ENCODE measurements around the gene NLRP1. TPM values are rescaled to one million over a fixed set of nuclear protein-coding genes. Genes with fewer than 3 reads are reported as not detected.

NLRP1 gene
- total and polyA plus RNA-seq, 10 of the 15 experiments (the other 5 are each of a cell fraction or from before 2014, with no cell fraction given): 2.8 to 21.8 (median 11.9) TPM

DNA sequence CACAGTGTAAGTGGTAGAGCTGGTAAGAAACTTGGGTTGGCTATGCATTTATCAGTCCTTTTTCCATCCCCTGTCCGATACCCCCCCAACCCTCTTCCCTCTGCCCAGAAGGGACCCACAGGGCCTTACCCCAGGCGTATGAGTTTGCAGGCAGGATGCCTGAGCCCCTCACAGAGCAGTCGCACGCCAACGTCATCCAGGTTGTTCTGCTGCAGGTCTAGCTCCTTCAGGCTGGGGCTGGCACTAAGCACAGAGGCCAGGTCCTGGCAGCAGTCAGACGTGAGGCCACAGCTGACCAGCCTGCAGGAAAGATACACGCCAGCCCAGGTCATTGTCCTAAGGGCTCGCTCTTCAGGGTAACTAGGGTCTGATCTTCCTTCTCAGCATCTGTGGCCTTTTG is 45.0 kb downstream of the NLRP1 start (continued):
- TF ChIP-seq, protein P1, sequence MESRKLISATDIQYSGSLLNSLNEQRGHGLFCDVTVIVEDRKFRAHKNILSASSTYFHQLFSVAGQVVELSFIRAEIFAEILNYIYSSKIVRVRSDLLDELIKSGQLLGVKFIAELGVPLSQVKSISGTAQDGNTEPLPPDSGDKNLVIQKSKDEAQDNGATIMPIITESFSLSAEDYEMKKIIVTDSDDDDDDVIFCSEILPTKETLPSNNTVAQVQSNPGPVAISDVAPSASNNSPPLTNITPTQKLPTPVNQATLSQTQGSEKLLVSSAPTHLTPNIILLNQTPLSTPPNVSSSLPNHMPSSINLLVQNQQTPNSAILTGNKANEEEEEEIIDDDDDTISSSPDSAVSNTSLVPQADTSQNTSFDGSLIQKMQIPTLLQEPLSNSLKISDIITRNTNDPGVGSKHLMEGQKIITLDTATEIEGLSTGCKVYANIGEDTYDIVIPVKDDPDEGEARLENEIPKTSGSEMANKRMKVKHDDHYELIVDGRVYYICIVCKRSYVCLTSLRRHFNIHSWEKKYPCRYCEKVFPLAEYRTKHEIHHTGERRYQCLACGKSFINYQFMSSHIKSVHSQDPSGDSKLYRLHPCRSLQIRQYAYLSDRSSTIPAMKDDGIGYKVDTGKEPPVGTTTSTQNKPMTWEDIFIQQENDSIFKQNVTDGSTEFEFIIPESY (IDR thresholded peaks at IDR 0.05): no peak
- no peak for TF ChIP-seq SRF (IDR thresholded peaks at IDR 0.05; ENCODE audit: low read depth in 2 of 2, low read length in 2 of 2)
- no peak for TF ChIP-seq TARDBP (IDR thresholded peaks at IDR 0.05; ENCODE audit: borderline replicate concordance)
- no peak for TF ChIP-seq CEBPB (IDR thresholded peaks at IDR 0.05; ENCODE audit: borderline replicate concordance in 1 of 2, low read depth in 2 of 2, low read length in 2 of 2)
- no peak for TF ChIP-seq GABPA (IDR thresholded peaks at IDR 0.05; ENCODE audit: low read depth)
- no peak for TF ChIP-seq ESRRA (IDR thresholded peaks at IDR 0.05; ENCODE audit: low read length)
- TF ChIP-seq SIN3A (IDR thresholded peaks at IDR 0.05; ENCODE audit: low read depth, low read length): no peak
- TF ChIP-seq NFYA (IDR thresholded peaks at IDR 0.05; ENCODE audit: borderline replicate concordance, low read depth, low read length): no peak

DNA sequence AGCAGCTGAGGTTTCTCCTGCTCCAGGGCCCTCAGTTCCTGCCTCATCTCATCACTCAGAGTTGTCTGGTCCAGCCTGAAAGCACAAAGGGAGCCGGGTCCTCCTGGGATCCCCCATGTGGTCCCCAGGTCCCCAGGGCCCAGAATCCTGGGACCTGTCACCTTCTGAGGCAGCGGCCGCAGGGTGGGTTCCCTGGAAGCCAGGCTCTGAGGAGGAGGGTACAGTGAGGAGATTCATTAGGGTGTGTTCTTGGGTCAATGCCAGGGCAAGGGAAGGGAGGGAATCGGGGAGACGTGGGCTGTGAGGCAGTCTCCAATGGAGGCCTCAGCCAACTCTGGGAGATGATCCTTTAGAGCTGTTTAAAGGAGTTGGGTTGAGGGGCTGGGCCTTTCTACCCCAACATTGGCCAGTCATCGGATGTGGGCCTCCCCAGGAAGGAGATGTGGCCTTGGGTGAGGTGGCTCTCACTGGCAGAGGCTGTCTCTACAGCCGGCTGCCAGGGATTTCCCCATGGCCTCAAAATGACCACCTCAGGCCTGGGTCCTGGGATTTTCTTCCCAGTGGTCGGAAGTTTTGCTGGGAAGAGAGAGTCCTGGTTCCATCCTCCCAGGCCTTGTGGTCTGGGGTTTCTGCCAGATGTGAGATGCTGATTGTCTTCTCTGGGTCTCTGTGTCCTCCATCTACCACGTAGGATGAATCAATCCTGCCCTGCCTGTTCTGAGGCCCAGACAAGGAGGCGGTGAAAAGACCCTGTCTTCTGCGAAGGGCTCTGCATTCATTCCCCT is 47.3 kb downstream of the NLRP1 start:
- Histone ChIP-seq H3K4me1 (ENCODE audit: control insufficient read depth, insufficient read depth, low read length) (no peaks in the 10 kb centered on the region), H3K9ac (ENCODE audit: control insufficient read depth, insufficient read depth, low read length) (no peak overlapping the region), H4K20me1 (ENCODE audit: control insufficient read depth, insufficient read depth) (no peaks in the 10 kb centered on the region), H3K4me2 (ENCODE audit: control insufficient read depth, insufficient read depth) (no peak overlapping the region), H3K27me3 (replicated peaks in 1 of 2; ENCODE audit: control insufficient read depth in 2 of 2, insufficient read depth in 2 of 2, low read length in 1 of 2) (no peaks in the 10 kb centered on the region), H3K4me3 (no peak overlapping the region), H3K36me3 (ENCODE audit: control insufficient read depth in 2 of 2, insufficient read depth in 2 of 2, low read length in 1 of 2) (peaks cover 5 to 21% of the 10 kb centered on the region in 2 experiments), H3K9me3 (replicated peaks; ENCODE audit: control insufficient read depth, insufficient read depth, low read length) (no peaks in the 10 kb centered on the region), H2AFZ (ENCODE audit: control insufficient read depth, low read depth, low read length) (no peak overlapping the region), H3K27ac (ENCODE audit: control insufficient read depth, insufficient read depth) (no peak overlapping the region; the same call in 1 of the 2 replicates), H3K79me2 (ENCODE audit: control insufficient read depth, insufficient read depth, low read length) (no peaks in the 10 kb centered on the region)
- ChIA-PET SMC1A (ENCODE audit: uncharacterized antibody, unreplicated experiment) (no interaction called here), CTCF (no interaction called here), RAD21 (ENCODE audit: unreplicated experiment) (no interaction called here), POLR2A (no interaction called here)
- no TSS peak for BruUV-seq (replicated peaks)
- intact Hi-C loops (cut with micrococcal nuclease; ENCODE audit: unreplicated experiment) (no loop called here), in situ Hi-C loops (cut with MboI) (no loop called here)
- no peak for FAIRE-seq
- no peak for ATAC-seq
- no peak for DNase-seq (ENCODE audit: low read depth, low spot score)
- 83% methylated on average over 11 of the region's 11 CpGs for WGBS (ENCODE audit: insufficient coverage, insufficient replicate concordance, low lambda C conversion rate, missing lambda C conversion rate)
- TF ChIP-seq HCFC1 (IDR thresholded peaks at IDR 0.05; ENCODE audit: low read length): no peak
- TF ChIP-seq MEF2A (IDR thresholded peaks at IDR 0.05; ENCODE audit: insufficient read depth, low read depth, low read length): no peak
- TF ChIP-seq HDAC6 (IDR thresholded peaks at IDR 0.05; ENCODE audit: unreplicated experiment): no peak
- TF ChIP-seq NR2C2 (IDR thresholded peaks at IDR 0.05; ENCODE audit: borderline replicate concordance, control insufficient read depth, insufficient read length, low read depth): no peak
- no peak for TF ChIP-seq TAF1 (IDR thresholded peaks at IDR 0.05; ENCODE audit: borderline replicate concordance, low read depth, low read length)
- TF ChIP-seq TCF7 (IDR thresholded peaks at IDR 0.05; ENCODE audit: borderline replicate concordance): no peak
- TF ChIP-seq, protein P2, sequence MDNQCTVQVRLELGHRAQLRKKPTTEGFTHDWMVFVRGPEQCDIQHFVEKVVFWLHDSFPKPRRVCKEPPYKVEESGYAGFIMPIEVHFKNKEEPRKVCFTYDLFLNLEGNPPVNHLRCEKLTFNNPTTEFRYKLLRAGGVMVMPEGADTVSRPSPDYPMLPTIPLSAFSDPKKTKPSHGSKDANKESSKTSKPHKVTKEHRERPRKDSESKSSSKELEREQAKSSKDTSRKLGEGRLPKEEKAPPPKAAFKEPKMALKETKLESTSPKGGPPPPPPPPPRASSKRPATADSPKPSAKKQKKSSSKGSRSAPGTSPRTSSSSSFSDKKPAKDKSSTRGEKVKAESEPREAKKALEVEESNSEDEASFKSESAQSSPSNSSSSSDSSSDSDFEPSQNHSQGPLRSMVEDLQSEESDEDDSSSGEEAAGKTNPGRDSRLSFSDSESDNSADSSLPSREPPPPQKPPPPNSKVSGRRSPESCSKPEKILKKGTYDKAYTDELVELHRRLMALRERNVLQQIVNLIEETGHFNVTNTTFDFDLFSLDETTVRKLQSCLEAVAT (IDR thresholded peaks at IDR 0.05): no peak
- TF ChIP-seq, protein P3, sequence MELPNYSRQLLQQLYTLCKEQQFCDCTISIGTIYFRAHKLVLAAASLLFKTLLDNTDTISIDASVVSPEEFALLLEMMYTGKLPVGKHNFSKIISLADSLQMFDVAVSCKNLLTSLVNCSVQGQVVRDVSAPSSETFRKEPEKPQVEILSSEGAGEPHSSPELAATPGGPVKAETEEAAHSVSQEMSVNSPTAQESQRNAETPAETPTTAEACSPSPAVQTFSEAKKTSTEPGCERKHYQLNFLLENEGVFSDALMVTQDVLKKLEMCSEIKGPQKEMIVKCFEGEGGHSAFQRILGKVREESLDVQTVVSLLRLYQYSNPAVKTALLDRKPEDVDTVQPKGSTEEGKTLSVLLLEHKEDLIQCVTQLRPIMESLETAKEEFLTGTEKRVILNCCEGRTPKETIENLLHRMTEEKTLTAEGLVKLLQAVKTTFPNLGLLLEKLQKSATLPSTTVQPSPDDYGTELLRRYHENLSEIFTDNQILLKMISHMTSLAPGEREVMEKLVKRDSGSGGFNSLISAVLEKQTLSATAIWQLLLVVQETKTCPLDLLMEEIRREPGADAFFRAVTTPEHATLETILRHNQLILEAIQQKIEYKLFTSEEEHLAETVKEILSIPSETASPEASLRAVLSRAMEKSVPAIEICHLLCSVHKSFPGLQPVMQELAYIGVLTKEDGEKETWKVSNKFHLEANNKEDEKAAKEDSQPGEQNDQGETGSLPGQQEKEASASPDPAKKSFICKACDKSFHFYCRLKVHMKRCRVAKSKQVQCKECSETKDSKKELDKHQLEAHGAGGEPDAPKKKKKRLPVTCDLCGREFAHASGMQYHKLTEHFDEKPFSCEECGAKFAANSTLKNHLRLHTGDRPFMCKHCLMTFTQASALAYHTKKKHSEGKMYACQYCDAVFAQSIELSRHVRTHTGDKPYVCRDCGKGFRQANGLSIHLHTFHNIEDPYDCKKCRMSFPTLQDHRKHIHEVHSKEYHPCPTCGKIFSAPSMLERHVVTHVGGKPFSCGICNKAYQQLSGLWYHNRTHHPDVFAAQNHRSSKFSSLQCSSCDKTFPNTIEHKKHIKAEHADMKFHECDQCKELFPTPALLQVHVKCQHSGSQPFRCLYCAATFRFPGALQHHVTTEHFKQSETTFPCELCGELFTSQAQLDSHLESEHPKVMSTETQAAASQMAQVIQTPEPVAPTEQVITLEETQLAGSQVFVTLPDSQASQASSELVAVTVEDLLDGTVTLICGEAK (IDR thresholded peaks at IDR 0.05; ENCODE audit: borderline replicate concordance): no peak
